Gastrocnemius medialis (tissue), 4 donors: ENCODE data around the gene PRKG1. TPM values are rescaled to one million over a fixed set of nuclear protein-coding genes. Genes with fewer than 3 reads are reported as not detected.
"Not testable (repeated sequence)": the region's sequence is repeated elsewhere in the genome, so short reads cannot be mapped to it uniquely, and the experiment has no call there.

ENCODE experiments used
- ATAC-seq, 2 donors: fragments of 150-250 bp; one replicate each; pipeline ENCODE4 v1.9.1; 2016
- DNase-seq, 2 donors: peaks; one replicate each; pipeline ENCODE4 v3.0.0-alpha.2; 2019
- H3K27ac ChIP-seq, 4 donors: fragments of 200-600 bp; sonication (generic); 1 replicate in 1 of 4; 2 replicates in 3 of 4; pipeline ENCODE4 v1.5.1; 2016 to 2018; ENCODE audit warnings: mild to moderate bottlenecking in 2 of 4, moderate library complexity in 1 of 4
- H3K27me3 ChIP-seq, 3 donors: fragments of 200-600 bp; sonication (generic) in 2 of 3; 1 replicate in 1 of 3; 2 replicates in 2 of 3; pipeline versions ENCODE4 v1.5.1 to v1.6.0; 2016 to 2019; ENCODE audit warnings: mild to moderate bottlenecking in 1 of 3, moderate library complexity in 1 of 3
- H3K36me3 ChIP-seq, 2 donors: fragments of 200-600 bp; sonication (generic) in 1 of 2; one replicate each; pipeline ENCODE4 v1.5.1; 2017 to 2018
- H3K4me1 ChIP-seq, 2 donors: fragments of 200-600 bp; sonication (generic) in 1 of 2; one replicate each; pipeline ENCODE4 v1.5.1; 2016 to 2017; ENCODE audit warnings: mild to moderate bottlenecking in 2 of 2
- H3K4me3 ChIP-seq, 4 donors: fragments of 200-600 bp; sonication (generic) in 3 of 4; 1 replicate in 1 of 4; 2 replicates in 3 of 4; pipeline ENCODE4 v1.5.1; 2016 to 2019; ENCODE audit warnings: mild to moderate bottlenecking in 2 of 4
- H3K9me3 ChIP-seq, 3 donors: fragments of 200-600 bp; sonication (generic) in 2 of 3; 1 replicate in 1 of 3; 2 replicates in 2 of 3; pipeline ENCODE4 v1.5.1; 2016 to 2019
- CTCF ChIP-seq, 5 experiments: fragments of 450-650 bp in 3 of 5; fragments of 200-600 bp in 2 of 5; sonication (generic) in 2 of 5; IDR thresholded peaks in 4 of 5; conservative IDR thresholded peaks in 1 of 5; 1 replicate in 4 of 5; 2 replicates in 1 of 5; pipeline ENCODE4 v1.5.1; 2016 to 2019; ENCODE audit warnings: antibody characterized with exemption in 5 of 5, mild to moderate bottlenecking in 3 of 5, moderate library complexity in 3 of 5
- POLR2A ChIP-seq, 2 donors: fragments of 450-650 bp; IDR thresholded peaks; one replicate each; pipeline ENCODE4 v1.6.1; 2017; ENCODE audit warnings: antibody characterized with exemption in 2 of 2, mild to moderate bottlenecking in 2 of 2, moderate library complexity in 2 of 2
- in situ Hi-C, 4 donors: fragments of 200-750 bp; cut with MboI; loops; one replicate each; pipeline versions ENCODE4 v1.15.0 to v1.8.0; 2017; ENCODE audit warnings: low sequenced_read_pairs in 4 of 4
- intact Hi-C: fragments of 100-400 bp; cut with DNase I; formaldehyde crosslinking; loops from one replicate; pipeline ENCODE4 v1.15.1; 2023; ENCODE audit warnings: low total_unique reads
- total RNA-seq, 4 donors: library from RNA; depleted of rRNA; stranded (reverse); fragments of >200 nt; gene quantifications; one replicate each; pipeline versions ENCODE4 v1.1.0 to v1.2.3, GENCODE V29; 2016

Gene PRKG1
- total RNA-seq, 4 donors from 2014 or later: 10.4 to 39.4 (median 25.1) TPM

GRCh38 chr10:52226197-52226847 is 1152.0 kb downstream of the PRKG1 start:
- TF ChIP-seq POLR2A (IDR thresholded peaks at IDR 0.05) (no peak), CTCF (IDR thresholded peaks at IDR 0.05 in 4 of 5, conservative IDR thresholded peaks at IDR 0.05 in 1 of 5) (no peak)
- H3K4me3 ChIP-seq: no peak overlapping the region
- no peak overlapping the region for H3K27ac ChIP-seq
- H3K9me3 ChIP-seq: no peaks in the 10 kb centered on the region
- ATAC-seq (peak; percentile 44 to 52), DNase-seq (no peak)
- H3K36me3 ChIP-seq: no peaks in the 10 kb centered on the region
- in situ Hi-C loops (no loop called here), intact Hi-C loops (no loop called here)
- no peaks in the 10 kb centered on the region for H3K27me3 ChIP-seq
- no peaks in the 10 kb centered on the region for H3K4me1 ChIP-seq

GRCh38 chr10:52228556-52228955 is 1154.3 kb downstream of the PRKG1 start:
- no peak for TF ChIP-seq POLR2A (IDR thresholded peaks at IDR 0.05)
- H3K9me3 ChIP-seq: no peaks in the 10 kb centered on the region
- in situ Hi-C loops (no loop called here), intact Hi-C loops (no loop called here)
- no peaks in the 10 kb centered on the region for H3K27me3 ChIP-seq
- ATAC-seq: no peak
- no peaks in the 10 kb centered on the region for H3K36me3 ChIP-seq
- H3K4me3 ChIP-seq: no peak overlapping the region
- H3K27ac ChIP-seq: no peak overlapping the region
- no peak for DNase-seq
- no peaks in the 10 kb centered on the region for H3K4me1 ChIP-seq

- Histone ChIP-seq H3K4me1 (no peaks in the 10 kb centered on the region), H3K27me3 (no peaks in the 10 kb centered on the region), H3K4me3 (no peak overlapping the region), H3K27ac (no peak overlapping the region), H3K9me3 (no peaks in the 10 kb centered on the region), H3K36me3 (no peaks in the 10 kb centered on the region)
- intact Hi-C loops: no loop called here
- TF ChIP-seq POLR2A (IDR thresholded peaks at IDR 0.05) (no peak), CTCF (IDR thresholded peaks at IDR 0.05 in 4 of 5, conservative IDR thresholded peaks at IDR 0.05 in 1 of 5) (no peak)
- ATAC-seq: no peak
- in situ Hi-C loops: no loop called here
- DNase-seq: no peak
Observed at GRCh38 chr10:52229291-52229931, 1155.1 kb downstream of the PRKG1 start.

GRCh38 chr10:52232561-52233350 is 1158.5 kb downstream of the PRKG1 start:
- in situ Hi-C loops: no loop called here

GRCh38 chr10:52233351-52233991 is 1159.2 kb downstream of the PRKG1 start:
- H3K36me3 ChIP-seq, ATAC-seq, H3K4me3 ChIP-seq, H3K4me1 ChIP-seq, intact Hi-C loops, in situ Hi-C loops, H3K27me3 ChIP-seq, H3K9me3 ChIP-seq, DNase-seq, H3K27ac ChIP-seq: not testable (repeated sequence)

More at GRCh38 chr10:52232561-52233350, 1158.5 kb downstream of the PRKG1 start:
- no peak for ATAC-seq
- H3K27me3 ChIP-seq: no peaks in the 10 kb centered on the region
- intact Hi-C loops: no loop called here
- no peak for DNase-seq
- no peak for TF ChIP-seq POLR2A (IDR thresholded peaks at IDR 0.05)
- TF ChIP-seq CTCF (IDR thresholded peaks at IDR 0.05 in 4 of 5, conservative IDR thresholded peaks at IDR 0.05 in 1 of 5): no peak
- no peaks in the 10 kb centered on the region for H3K4me1 ChIP-seq
- H3K27ac ChIP-seq: no peak overlapping the region
- H3K9me3 ChIP-seq: no peaks in the 10 kb centered on the region
- H3K4me3 ChIP-seq: no peak overlapping the region
- H3K36me3 ChIP-seq: no peaks in the 10 kb centered on the region
